Peyer's patch (tissue), 4 donors: Measurements from ENCODE around the gene FAM131C. TPM values are rescaled to one million over a fixed set of nuclear protein-coding genes. Genes with fewer than 3 reads are reported as not detected.
"Not testable (repeated sequence)": the region's sequence is repeated elsewhere in the genome, so short reads cannot be mapped to it uniquely, and the experiment has no call there.

Source experiments
- DNase-seq, 3 donors: peaks; one replicate each; pipeline ENCODE4 v3.0.0-alpha.2; 2017 to 2019
- H3K27ac ChIP-seq, 4 donors: fragments of 200-600 bp; sonication (generic); one replicate each; pipeline ENCODE4 v1.5.1; 2016 to 2019
- H3K27me3 ChIP-seq, 2 donors: fragments of 200-600 bp; sonication (generic); one replicate each; pipeline ENCODE4 v1.5.1; 2019
- H3K36me3 ChIP-seq, 3 donors: fragments of 200-600 bp; sonication (generic); one replicate each; pipeline ENCODE4 v1.5.1; 2016 to 2019
- H3K4me1 ChIP-seq, 4 donors: fragments of 200-600 bp; sonication (generic); one replicate each; pipeline ENCODE4 v1.5.1; 2016 to 2019
- H3K4me3 ChIP-seq, 4 donors: fragments of 200-600 bp; sonication (generic); 1 replicate in 3 of 4; 2 replicates in 1 of 4; pipeline ENCODE4 v1.5.1; 2016 to 2019; ENCODE audit warnings: mild to moderate bottlenecking in 1 of 4
- H3K9me3 ChIP-seq, 4 donors: fragments of 200-600 bp; sonication (generic); one replicate each; pipeline ENCODE4 v1.5.1; 2016 to 2019; ENCODE audit warnings: mild to moderate bottlenecking in 1 of 4
- POLR2A ChIP-seq, 2 donors: fragments of 450-650 bp; IDR thresholded peaks; one replicate each; pipeline ENCODE4 v1.5.1; 2017; ENCODE audit warnings: antibody characterized with exemption in 2 of 2, mild to moderate bottlenecking in 2 of 2, moderate library complexity in 2 of 2
- total RNA-seq, 4 donors: library from RNA; depleted of rRNA; stranded (reverse); fragments of >200 nt; gene quantifications; one replicate each; pipeline ENCODE4 v1.1.0, GENCODE V29; 2016
- TF ChIP-seq, protein P1 (sequence below), 6 experiments: fragments of 450-650 bp in 4 of 6; fragments of 200-600 bp in 2 of 6; sonication (generic) in 1 of 6; IDR thresholded peaks; one replicate each; pipeline ENCODE4 v1.5.1; 2017 to 2019; ENCODE audit warnings: antibody characterized with exemption in 6 of 6, mild to moderate bottlenecking in 3 of 6, moderate library complexity in 1 of 6

The FAM131C gene
- total RNA-seq, 4 donors from 2014 or later: 0.80 to 3.5 (median 2.3) TPM; not detected in 1

DNA sequence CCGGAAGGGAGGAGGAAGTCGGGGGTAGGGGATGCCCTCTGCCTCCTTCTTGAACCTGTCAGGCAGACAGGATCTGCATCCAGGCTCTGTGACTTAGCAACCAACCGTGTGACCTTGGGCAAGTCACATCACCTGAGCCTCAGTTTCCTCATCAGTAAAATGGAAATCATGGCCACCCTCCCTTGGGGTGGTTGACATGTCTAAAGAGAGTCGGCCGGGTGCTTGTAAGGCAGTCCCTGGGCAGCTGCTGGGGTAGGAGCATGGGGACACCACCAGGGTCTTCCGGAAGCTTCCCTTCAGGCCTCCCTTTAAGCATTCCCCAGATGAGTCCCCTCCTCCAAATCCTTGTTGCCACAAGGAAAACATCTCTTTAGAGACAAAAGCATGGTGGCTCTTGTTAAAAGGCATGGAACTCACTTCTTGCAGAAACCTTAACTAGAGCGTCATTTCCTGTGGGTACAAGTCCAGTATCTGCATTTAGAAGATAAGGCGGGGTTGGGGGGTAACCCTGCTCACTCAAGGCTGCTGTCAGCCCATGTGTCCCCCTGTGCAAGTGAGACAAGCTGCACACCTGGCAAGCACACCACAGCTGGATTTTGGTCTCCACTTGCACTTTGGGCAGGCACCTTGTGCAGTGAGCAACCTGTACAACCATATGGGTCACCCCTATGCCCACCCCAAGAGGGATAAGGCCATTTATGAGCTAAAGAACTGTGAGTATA, 19.5 kb downstream of the FAM131C start:
- no peak overlapping the region for H3K27ac ChIP-seq
- TF ChIP-seq POLR2A (IDR thresholded peaks at IDR 0.05): no peak
- TF ChIP-seq, protein P1, sequence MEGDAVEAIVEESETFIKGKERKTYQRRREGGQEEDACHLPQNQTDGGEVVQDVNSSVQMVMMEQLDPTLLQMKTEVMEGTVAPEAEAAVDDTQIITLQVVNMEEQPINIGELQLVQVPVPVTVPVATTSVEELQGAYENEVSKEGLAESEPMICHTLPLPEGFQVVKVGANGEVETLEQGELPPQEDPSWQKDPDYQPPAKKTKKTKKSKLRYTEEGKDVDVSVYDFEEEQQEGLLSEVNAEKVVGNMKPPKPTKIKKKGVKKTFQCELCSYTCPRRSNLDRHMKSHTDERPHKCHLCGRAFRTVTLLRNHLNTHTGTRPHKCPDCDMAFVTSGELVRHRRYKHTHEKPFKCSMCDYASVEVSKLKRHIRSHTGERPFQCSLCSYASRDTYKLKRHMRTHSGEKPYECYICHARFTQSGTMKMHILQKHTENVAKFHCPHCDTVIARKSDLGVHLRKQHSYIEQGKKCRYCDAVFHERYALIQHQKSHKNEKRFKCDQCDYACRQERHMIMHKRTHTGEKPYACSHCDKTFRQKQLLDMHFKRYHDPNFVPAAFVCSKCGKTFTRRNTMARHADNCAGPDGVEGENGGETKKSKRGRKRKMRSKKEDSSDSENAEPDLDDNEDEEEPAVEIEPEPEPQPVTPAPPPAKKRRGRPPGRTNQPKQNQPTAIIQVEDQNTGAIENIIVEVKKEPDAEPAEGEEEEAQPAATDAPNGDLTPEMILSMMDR (IDR thresholded peaks at IDR 0.05): no peak
- no peaks in the 10 kb centered on the region for H3K27me3 ChIP-seq
- H3K4me3 ChIP-seq: no peak overlapping the region
- no peaks in the 10 kb centered on the region for H3K36me3 ChIP-seq
- DNase-seq: no peak
- peaks cover 0 to 3% (median under 1%) of the 10 kb centered on the region in 4 donors for H3K4me1 ChIP-seq
- no peaks in the 10 kb centered on the region for H3K9me3 ChIP-seq

DNA sequence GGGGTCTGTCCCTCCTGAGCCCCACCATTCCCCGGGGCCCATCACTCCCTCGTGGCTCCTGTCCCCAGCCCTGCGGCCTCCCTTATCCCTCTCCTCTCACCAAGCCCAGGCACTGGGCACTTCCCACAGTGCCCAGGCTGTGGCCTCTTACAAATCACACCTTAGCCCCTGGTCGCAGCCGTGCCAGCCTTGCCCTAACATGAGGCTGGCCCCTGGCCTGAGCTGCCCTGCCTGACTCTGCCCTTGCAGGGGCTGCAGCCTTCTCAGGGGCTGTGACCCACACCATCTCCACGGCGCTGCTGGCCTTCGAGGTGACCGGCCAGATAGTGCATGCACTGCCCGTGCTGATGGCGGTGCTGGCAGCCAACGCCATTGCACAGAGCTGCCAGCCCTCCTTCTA, 21.5 kb downstream of the FAM131C start:
- not testable (repeated sequence) for DNase-seq, H3K4me1 ChIP-seq, H3K9me3 ChIP-seq, H3K27ac ChIP-seq, H3K4me3 ChIP-seq, H3K36me3 ChIP-seq, H3K27me3 ChIP-seq

DNA sequence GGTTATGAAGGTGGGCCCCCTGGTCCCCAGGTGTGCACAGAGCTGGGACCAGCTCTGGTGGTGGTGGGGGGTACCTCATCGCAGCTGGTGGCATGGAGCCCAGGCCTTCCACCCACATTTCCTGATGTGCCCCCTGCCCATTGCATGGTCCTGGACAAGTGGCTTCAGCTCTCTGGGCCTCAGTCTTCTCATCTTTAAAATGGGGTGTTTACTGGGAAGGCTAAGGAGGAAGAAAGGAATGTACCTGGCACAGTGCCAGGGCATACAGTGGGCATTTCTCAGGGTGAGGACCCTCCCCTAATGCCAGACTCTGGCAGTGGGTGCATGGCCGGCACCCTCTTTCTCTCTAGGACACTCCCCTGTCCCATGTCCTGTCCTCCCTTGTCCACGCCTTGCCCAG, 22.4 kb downstream of the FAM131C start:
- DNase-seq: no peak
- TF ChIP-seq, protein P1 (IDR thresholded peaks at IDR 0.05): no peak
- no peak for TF ChIP-seq POLR2A (IDR thresholded peaks at IDR 0.05)
- H3K4me1 ChIP-seq: peaks cover 0 to 6% (median 2%) of the 10 kb centered on the region in 4 donors

DNA sequence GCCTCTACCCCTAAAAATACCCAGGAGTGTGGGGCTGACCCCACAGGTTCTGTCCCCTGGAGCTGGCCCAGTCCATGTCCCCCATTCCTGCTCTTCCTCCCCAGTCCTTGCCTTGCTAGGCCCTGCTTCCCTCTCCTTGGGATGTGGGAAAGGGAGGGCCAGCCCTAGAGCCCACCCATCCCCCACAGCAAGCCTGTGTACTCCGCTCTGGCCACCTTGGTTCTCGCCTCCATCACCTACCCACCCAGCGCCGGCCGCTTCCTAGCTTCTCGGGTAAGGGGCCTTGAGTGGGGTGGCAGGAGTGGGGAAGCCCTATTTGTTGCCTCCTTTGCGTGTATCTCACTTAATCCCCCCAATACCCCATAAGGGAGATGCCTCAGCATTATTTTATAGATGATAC, 23.1 kb downstream of the FAM131C start:
- no peak for DNase-seq
- no peaks in the 10 kb centered on the region for H3K9me3 ChIP-seq
- peaks cover 0 to 6% (median 2%) of the 10 kb centered on the region in 4 donors for H3K4me1 ChIP-seq
- TF ChIP-seq, protein P1 (IDR thresholded peaks at IDR 0.05): no peak
- no peak for TF ChIP-seq POLR2A (IDR thresholded peaks at IDR 0.05)
- no peaks in the 10 kb centered on the region for H3K36me3 ChIP-seq
- no peak overlapping the region for H3K27ac ChIP-seq
- no peak overlapping the region for H3K4me3 ChIP-seq
- H3K27me3 ChIP-seq: no peaks in the 10 kb centered on the region

More for the DNA sequence above, 22.4 kb downstream of the FAM131C start:
- H3K4me3 ChIP-seq: no peak overlapping the region
- H3K27ac ChIP-seq: no peak overlapping the region
- H3K36me3 ChIP-seq: no peaks in the 10 kb centered on the region
- H3K9me3 ChIP-seq: no peaks in the 10 kb centered on the region
- H3K27me3 ChIP-seq: no peaks in the 10 kb centered on the region

DNA sequence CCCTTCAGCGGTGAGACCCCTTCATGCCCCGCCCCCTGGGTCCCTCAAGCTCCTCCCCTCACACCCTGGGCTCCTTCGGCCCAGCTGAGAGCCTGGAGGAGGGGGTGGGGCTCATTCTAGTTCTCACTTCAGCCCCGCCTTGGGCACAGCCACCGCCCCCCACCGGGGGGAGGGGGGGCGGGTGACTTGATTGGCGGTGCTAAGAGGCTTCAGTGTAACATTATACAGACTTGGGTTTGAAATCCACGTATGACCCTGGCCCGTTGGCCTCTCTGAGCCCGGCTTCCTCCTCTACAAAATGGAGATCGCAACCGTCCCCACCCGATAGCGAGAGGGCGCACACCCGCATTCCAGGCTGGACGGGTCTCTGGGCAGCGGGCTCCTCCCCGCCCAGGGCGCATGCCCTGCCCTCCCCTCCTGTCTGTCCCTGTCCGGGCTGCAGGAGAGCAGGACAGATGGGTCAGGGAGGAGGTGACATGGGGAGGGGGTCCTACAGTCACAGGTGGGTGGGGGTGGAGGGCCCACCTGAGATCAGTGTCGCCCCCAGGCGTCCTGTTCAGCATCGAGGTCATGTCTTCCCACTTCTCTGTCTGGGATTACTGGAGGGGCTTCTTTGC, 24.8 kb downstream of the FAM131C start:
- H3K9me3 ChIP-seq: no peaks in the 10 kb centered on the region
- H3K27me3 ChIP-seq: no peaks in the 10 kb centered on the region
- peak overlapping the region in 3 of 4 donors; percentile 26 to 50 (median 30) for H3K4me3 ChIP-seq
- TF ChIP-seq, protein P1 (IDR thresholded peaks at IDR 0.05): no peak
- TF ChIP-seq POLR2A (IDR thresholded peaks at IDR 0.05): no peak
- no peak overlapping the region for H3K27ac ChIP-seq
- no peak for DNase-seq
- H3K36me3 ChIP-seq: no peaks in the 10 kb centered on the region
- H3K4me1 ChIP-seq: peaks cover 0 to 6% (median 2%) of the 10 kb centered on the region in 4 donors

DNA sequence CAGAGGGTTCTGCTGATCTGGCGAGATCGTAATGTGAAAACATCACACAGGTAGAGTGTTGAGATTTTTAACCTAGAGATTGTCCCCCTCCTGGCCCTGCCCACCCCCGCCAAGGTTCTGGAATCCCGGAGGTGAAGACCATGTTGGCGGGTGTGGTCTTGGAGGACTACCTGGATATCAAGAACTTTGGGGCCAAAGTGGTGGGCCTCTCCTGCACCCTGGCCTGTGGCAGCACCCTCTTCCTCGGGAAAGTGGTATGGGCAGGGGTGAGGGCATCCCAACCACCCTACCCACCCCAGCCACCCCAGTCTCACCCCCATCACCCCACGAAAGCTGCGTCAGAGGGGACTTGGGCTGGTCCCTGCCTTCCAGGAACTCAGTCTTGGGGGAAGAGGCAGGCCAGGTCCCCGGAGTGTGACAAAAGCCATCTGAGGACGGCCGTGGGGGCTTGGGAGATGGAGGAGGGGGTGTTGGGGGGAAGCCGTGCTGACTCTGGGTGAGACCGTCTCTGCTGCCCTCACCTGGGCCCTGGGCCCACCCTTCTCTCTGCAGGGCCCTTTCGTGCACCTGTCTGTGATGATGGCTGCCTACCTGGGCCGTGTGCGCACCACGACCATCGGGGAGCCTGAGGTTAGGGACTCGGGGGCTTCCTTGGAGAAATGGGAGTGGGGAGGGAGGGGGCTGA, 25.5 kb downstream of the FAM131C start:
- TF ChIP-seq, protein P1 (IDR thresholded peaks at IDR 0.05): no peak
- TF ChIP-seq POLR2A (IDR thresholded peaks at IDR 0.05): no peak
- DNase-seq: no peak
- H3K4me3 ChIP-seq: peak overlapping the region in 1 of 4 donors; percentile 26
- H3K27me3 ChIP-seq: no peaks in the 10 kb centered on the region
- no peaks in the 10 kb centered on the region for H3K36me3 ChIP-seq
- H3K27ac ChIP-seq: no peak overlapping the region
- no peaks in the 10 kb centered on the region for H3K9me3 ChIP-seq
- peaks cover 0 to 6% (median 2%) of the 10 kb centered on the region in 4 donors for H3K4me1 ChIP-seq
